Brain microvascular endothelial cell (primary cell): Measurements from ENCODE around the gene SYTL1.

Experiments used
- DNase-seq: peaks from one replicate; pipeline ENCODE4 v3.0.0-alpha.2; 2020
- H3K27ac ChIP-seq: fragments of 250-450 bp; sonication (Bioruptor Pico); 2 replicates; pipeline ENCODE4 v1.5.1; 2020; ENCODE audit warnings: mild to moderate bottlenecking, moderate library complexity
- H3K27me3 ChIP-seq: fragments of 250-450 bp; sonication (Bioruptor Pico); replicated peaks from 2 replicates; pipeline ENCODE4 v1.5.1; 2020; ENCODE audit warnings: mild to moderate bottlenecking
- H3K36me3 ChIP-seq: fragments of 250-450 bp; sonication (Bioruptor Pico); replicated peaks from 2 replicates; pipeline ENCODE4 v1.5.1; 2020; ENCODE audit warnings: mild to moderate bottlenecking
- H3K4me3 ChIP-seq: 2 replicates; pipeline ENCODE4 v1.5.1; 2011; ENCODE audit warnings: low read depth, mild to moderate bottlenecking, control low read depth, low read length, moderate library complexity
- CTCF ChIP-seq: IDR thresholded peaks from 2 replicates; pipeline ENCODE4 v1.5.1; 2011; ENCODE audit warnings: low read depth, mild to moderate bottlenecking, moderate library complexity, low read length, control low read depth, inconsistent platforms; ENCODE audit errors: missing control alignments
- in situ Hi-C: cut with HindIII; loops from 2 replicates; pipeline ENCODE4 v1.10.0; 2017; ENCODE audit warnings: low sequenced_read_pairs, low pct_ligation_motif_present

Gene SYTL1

GRCh38 chr1:27372808-27373690, 31.2 kb downstream of the SYTL1 start:
- Histone ChIP-seq H3K4me3 (no peak overlapping the region), H3K27me3 (no peaks in the 10 kb centered on the region), H3K27ac (no peak overlapping the region), H3K36me3 (no peaks in the 10 kb centered on the region)
- in situ Hi-C loops, result no loop called here
- no peak for DNase-seq
- TF ChIP-seq CTCF, result peak; percentile 70

- DNase-seq, result no peak
- Histone ChIP-seq H3K36me3 (no peaks in the 10 kb centered on the region), H3K4me3 (no peak within 1 kb of the TSS), H3K27me3 (no peaks in the 10 kb centered on the region), H3K27ac (no peak within 1 kb of the TSS)
- TF ChIP-seq CTCF, result no peak
- in situ Hi-C loops, result no loop called here
These were observed 32.7 kb downstream of the SYTL1 start, which contains the start of gene FCN3 for GRCh38 chr1:27374362-27375086. Gene FCN3, minus strand, starts transcription at chr1:27374824. Its CDS starts 6 bp downstream, at chr1:27374818.

- H3K36me3 ChIP-seq, result no peaks in the 10 kb centered on the region
- H3K27ac ChIP-seq, result no peak overlapping the region
- no peak overlapping the region for H3K4me3 ChIP-seq
- in situ Hi-C loops, result no loop called here
- H3K27me3 ChIP-seq, result no peaks in the 10 kb centered on the region
- DNase-seq, result no peak
- no peak for TF ChIP-seq CTCF
These were observed 36.1 kb downstream of the SYTL1 start for GRCh38 chr1:27377760-27378495.

- no peaks in the 10 kb centered on the region for H3K36me3 ChIP-seq
- no peak overlapping the region for H3K4me3 ChIP-seq
- TF ChIP-seq CTCF, result no peak
These were observed 37.8 kb downstream of the SYTL1 start for GRCh38 chr1:27379564-27380122.

GRCh38 chr1:27380224-27380623, 38.4 kb downstream of the SYTL1 start:
- Histone ChIP-seq H3K27me3 (no peaks in the 10 kb centered on the region), H3K4me3 (no peak overlapping the region), H3K27ac (no peak overlapping the region), H3K36me3 (no peaks in the 10 kb centered on the region)
- no peak for DNase-seq
- no peak for TF ChIP-seq CTCF
- in situ Hi-C loops, result no loop called here

More at GRCh38 chr1:27379564-27380122, 37.8 kb downstream of the SYTL1 start:
- no peaks in the 10 kb centered on the region for H3K27me3 ChIP-seq
- in situ Hi-C loops, result no loop called here
- no peak overlapping the region for H3K27ac ChIP-seq
- no peak for DNase-seq
